Mesothelial cell of epicardium (in vitro differentiated cells): ENCODE measurements around the gene OTOP3. TPM values are rescaled to one million over a fixed set of nuclear protein-coding genes. Genes with fewer than 3 reads are reported as not detected.

Source experiments
- DNase-seq, 2 experiments: peaks; one replicate each; pipeline ENCODE4 v3.0.0; 2021; ENCODE audit warnings: low spot score in 2 of 2; ENCODE audit not compliant: unreplicated experiment in 2 of 2
- H3K27ac Mint-ChIP-seq: 2 replicates; pipeline ENCODE4 v1.8.0; 2021; ENCODE audit warnings: mixed read lengths
- H3K27me3 Mint-ChIP-seq: 2 replicates; pipeline ENCODE4 v1.8.0; 2021; ENCODE audit warnings: low read depth, mixed read lengths
- H3K36me3 Mint-ChIP-seq: 2 replicates; pipeline ENCODE4 v1.8.0; 2021; ENCODE audit warnings: mixed read lengths
- H3K4me1 Mint-ChIP-seq: 2 replicates; pipeline ENCODE4 v1.8.0; 2021; ENCODE audit warnings: mixed read lengths
- H3K4me3 Mint-ChIP-seq: 2 replicates; pipeline ENCODE4 v1.8.0; 2021; ENCODE audit warnings: mild to moderate bottlenecking, moderate library complexity, mixed read lengths
- H3K9me3 Mint-ChIP-seq: 2 replicates; pipeline ENCODE4 v1.8.0; 2021; ENCODE audit warnings: mixed read lengths
- CTCF ChIP-seq: fragments of 200-600 bp; sonication (generic); IDR thresholded peaks from one replicate; pipeline ENCODE4 v1.5.0; 2021; ENCODE audit warnings: antibody characterized with exemption; ENCODE audit not compliant: unreplicated experiment
- total RNA-seq: library from RNA; stranded (reverse); gene quantifications from 3 replicates; pipeline ENCODE4 v1.2.1, GENCODE V29; 2021

Gene OTOP3
- not detected in 3 replicates for total RNA-seq

- Mint-ChIP-seq H3K36me3 (no peaks in the 10 kb centered on the region), H3K27ac (no peak within 1 kb of the TSS), H3K4me3 (peak within 1 kb of the TSS; percentile 24), H3K4me1 (peaks cover 2% of the 10 kb centered on the region), H3K27me3 (peaks cover 92% of the 10 kb centered on the region), H3K9me3 (no peaks in the 10 kb centered on the region)
- no peak for DNase-seq
- no peak for TF ChIP-seq CTCF
Observed at GRCh38 chr17:74935585-74936469, at the start of gene OTOP3. Gene OTOP3 (plus strand): TSS chr17:74935898. CDS start chr17:74935922, 24 bp downstream.

- Mint-ChIP-seq H3K36me3 (no peaks in the 10 kb centered on the region), H3K27ac (no peak overlapping the region), H3K9me3 (no peaks in the 10 kb centered on the region), H3K4me1 (no peaks in the 10 kb centered on the region), H3K4me3 (no peak overlapping the region), H3K27me3 (peaks cover 51% of the 10 kb centered on the region)
- DNase-seq, result no peak
- no peak for TF ChIP-seq CTCF
Observed at GRCh38 chr17:74888469-74888868, 47.2 kb upstream of the OTOP3 start.

- Mint-ChIP-seq H3K27ac (no peak overlapping the region), H3K9me3 (no peaks in the 10 kb centered on the region), H3K27me3 (peaks cover 64% of the 10 kb centered on the region), H3K4me1 (peaks cover 3% of the 10 kb centered on the region), H3K36me3 (no peaks in the 10 kb centered on the region), H3K4me3 (no peak overlapping the region)
- DNase-seq, result no peak
- no peak for TF ChIP-seq CTCF
Observed at GRCh38 chr17:74890554-74890953, 45.1 kb upstream of the OTOP3 start.

GRCh38 chr17:74892013-74892841 lies 43.5 kb upstream of the OTOP3 start:
- Mint-ChIP-seq H3K36me3 (no peaks in the 10 kb centered on the region), H3K4me3 (no peak overlapping the region), H3K9me3 (no peaks in the 10 kb centered on the region), H3K4me1 (peaks cover 3% of the 10 kb centered on the region), H3K27ac (no peak overlapping the region), H3K27me3 (peaks cover 71% of the 10 kb centered on the region)
- no peak for DNase-seq
- no peak for TF ChIP-seq CTCF

GRCh38 chr17:74892974-74893911 lies 42.5 kb upstream of the OTOP3 start, which contains the start of gene FADS6:
Gene FADS6 (minus strand): TSS chr17:74893633. CDS start chr17:74893595, 38 bp downstream.
- H3K4me3 Mint-ChIP-seq, result peak within 1 kb of the TSS; percentile 68
- H3K36me3 Mint-ChIP-seq, result no peaks in the 10 kb centered on the region
- no peaks in the 10 kb centered on the region for H3K9me3 Mint-ChIP-seq
- no peak for TF ChIP-seq CTCF
- peaks cover 73% of the 10 kb centered on the region for H3K27me3 Mint-ChIP-seq
- H3K27ac Mint-ChIP-seq, result no peak within 1 kb of the TSS
- DNase-seq, result no peak
- H3K4me1 Mint-ChIP-seq, result peaks cover 3% of the 10 kb centered on the region
